HG02973 (cell line): Measurements from ENCODE around the gene FAM47E.
"Not testable (repeated sequence)": the region's sequence is repeated elsewhere in the genome, so short reads cannot be mapped to it uniquely, and the experiment has no call there.

Experiments
- ATAC-seq: cut with Tn5 transposase; IDR thresholded peaks from one replicate; pipeline ENCODE4 v1.9.1; 2021; ENCODE audit warnings: moderate library complexity; ENCODE audit not compliant: unreplicated experiment

FAM47E gene

GRCh38 chr4:76266627-76267026 is 15.1 kb downstream of the FAM47E start:
- ATAC-seq = no peak

DNA sequence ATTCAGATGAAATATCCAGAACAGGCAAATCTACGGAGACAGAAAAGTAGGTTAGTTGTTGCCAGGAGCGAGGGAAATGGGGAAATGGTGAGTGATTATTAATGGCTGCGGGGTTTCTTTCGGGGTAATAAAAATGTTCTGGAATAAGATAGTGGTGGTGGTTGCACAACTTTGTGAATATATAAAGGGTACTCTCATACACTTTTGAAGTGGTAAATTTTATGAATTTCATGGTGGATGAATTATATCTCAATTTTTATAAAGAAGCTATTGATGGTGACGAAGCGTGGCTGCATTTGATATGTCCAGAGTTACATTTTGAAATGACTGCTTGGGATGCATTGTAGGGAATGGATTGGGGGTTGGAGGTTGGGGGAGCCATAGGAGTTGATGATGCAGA is 16.3 kb downstream of the FAM47E start:
- ATAC-seq = no peak

GRCh38 chr4:76270244-76271175 is 19.0 kb downstream of the FAM47E start:
- no peak for ATAC-seq

GRCh38 chr4:76271248-76271647 is 19.7 kb downstream of the FAM47E start:
- no peak for ATAC-seq

DNA sequence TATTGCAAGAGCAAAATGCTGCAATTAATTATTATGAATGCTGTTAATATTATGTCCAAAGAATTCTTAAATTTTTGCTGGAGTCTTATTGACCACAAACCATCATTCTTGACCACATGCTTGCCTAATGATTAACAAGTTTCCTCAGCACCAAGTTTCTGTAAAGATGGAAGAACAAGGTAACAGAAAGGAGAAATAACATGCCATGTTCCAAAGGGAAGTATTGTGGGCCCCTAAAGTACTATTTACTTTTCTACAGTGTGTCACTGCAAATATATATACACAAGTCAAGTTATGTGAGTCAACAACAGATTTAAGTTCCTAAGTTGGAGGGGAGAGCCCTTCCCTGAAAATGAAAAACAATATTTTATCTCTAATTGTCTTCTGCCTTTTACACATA is 20.6 kb downstream of the FAM47E start:
- ATAC-seq = no peak

- ATAC-seq = no peak
Measured at GRCh38 chr4:76272582-76272981, 21.1 kb downstream of the FAM47E start.

DNA sequence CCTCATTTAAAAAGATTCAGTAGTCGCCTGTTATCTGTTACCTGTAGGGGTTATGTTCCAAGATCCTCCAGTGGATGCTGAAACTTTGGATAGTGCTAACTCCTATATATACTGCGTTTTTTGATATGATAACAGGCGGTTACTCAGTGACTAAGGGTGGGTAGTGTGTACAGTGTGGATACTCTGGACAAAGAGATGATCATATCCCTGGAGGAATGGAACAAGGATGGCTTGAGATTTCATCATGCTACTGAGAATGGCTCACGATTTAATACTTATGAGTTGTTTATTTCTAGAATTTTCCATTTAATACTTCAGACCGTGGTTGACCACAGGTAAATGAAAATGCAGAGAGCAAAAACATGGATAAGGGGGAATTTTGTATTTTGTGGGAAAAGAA is 21.5 kb downstream of the FAM47E start:
- no peak for ATAC-seq

DNA sequence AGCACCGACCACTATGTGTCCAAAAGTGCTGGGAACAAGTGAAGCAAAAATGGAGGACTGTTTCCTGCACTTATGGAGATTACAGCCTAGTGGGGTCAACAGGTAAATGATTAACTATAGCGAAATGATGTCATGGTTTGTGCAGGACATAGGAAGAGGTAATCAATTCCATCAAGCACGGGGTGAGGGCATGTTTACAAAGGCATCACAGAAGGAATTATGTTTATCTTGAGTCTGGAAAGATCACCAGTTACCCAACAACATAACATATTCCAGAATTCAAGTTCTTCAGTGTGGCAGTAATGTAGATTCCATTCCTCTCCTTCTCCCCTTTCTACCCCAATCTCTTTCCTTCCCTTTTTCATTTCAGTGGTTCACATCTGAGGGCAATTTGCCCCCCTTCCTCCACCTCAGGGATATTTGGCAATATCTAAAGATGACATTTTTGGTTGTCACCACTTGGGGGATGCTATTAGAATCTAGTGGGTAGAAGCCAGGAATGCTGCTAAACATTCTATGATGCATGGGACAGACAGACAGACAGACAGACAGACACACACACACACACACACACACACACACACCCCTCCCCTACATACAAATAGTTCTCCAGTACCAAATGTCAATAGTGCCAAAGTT is 24.1 kb downstream of the FAM47E start:
- ATAC-seq = no peak

GRCh38 chr4:76276813-76277212 is 25.3 kb downstream of the FAM47E start:
- no peak for ATAC-seq

DNA sequence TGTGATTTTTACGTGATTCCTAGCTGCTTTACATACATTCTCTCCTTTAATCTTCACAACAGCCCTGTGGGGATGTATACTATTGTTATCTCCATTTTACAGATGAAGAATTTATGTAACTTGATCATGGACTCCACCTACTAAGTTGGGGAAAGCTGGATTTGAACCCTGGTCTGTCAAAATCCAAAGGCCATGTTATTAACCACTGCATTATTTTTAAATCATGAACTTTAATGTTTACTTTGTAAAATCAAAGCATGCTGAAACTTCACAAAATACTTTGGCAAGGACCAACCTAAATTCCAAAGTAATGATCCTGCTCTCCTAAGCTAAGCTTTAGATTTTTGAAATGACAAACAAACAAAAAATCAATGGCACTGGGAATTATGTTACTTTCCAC is 26.1 kb downstream of the FAM47E start:
- ATAC-seq = no peak

- ATAC-seq = no peak
Measured at GRCh38 chr4:76278583-76278982, 27.1 kb downstream of the FAM47E start.

DNA sequence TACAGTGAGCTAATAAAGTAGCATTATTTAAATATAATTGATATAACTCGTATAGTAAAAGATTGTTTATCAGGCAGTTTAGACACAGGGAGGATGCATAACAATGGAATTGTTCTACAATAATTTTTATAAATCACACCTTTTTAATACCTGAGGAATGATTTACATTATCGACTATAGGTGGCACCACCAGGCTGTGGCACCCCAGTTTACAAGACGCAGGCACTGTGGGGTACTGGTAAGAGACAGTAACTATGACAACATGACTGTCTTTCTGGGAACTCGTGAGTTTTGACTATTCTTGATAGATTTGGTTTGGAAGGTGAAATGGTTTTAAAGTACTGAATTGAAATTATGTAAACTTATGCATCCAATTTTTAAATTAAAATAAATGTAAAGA is 27.9 kb downstream of the FAM47E start:
- ATAC-seq = no peak

DNA sequence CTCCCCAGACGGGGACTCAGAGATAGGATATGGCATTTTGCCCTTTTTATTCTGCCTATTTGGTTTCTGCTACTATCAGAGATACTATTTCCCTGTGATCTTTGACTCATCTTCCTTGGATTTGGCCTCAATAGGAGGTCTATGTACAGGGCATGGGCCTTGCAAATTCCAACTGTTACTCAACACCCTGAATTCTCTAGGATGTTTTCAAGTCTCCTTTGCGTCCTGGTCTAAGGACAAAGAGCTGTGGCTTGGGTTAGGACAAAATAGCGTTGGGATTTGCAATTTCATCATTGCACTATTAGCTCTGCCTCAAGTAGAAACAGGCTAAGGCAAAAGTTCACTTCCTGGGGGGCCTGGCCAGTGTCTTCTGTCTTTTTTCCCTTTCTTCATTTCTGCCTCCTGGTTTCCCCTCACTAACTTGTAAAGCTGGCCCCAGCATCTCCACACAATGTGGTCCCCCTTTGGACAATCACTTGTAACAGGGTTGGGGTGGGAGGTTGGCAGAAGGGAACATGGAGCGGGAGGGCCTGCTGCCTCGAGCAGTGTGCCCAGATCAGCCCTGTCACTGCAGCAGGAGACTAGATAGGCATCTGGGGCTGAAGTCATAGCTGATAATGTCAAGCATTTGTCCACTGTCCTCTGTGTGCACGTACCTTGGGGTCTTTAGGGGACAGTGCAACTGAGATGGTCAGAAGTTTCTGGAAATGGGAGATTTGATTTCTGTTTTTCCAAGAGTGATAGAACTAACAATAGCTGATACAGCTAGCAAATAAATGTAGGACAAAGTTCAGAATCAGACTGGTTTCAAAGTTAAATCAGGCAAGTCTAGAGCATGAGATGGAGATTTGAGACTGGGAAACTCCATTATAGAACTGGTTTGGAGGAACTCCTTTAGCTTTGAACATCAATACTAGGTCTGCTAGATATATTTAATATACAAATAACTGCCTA is 29.2 kb downstream of the FAM47E start:
- no peak for ATAC-seq

GRCh38 chr4:76281594-76281993 is 30.1 kb downstream of the FAM47E start:
- not testable (repeated sequence) for ATAC-seq

DNA sequence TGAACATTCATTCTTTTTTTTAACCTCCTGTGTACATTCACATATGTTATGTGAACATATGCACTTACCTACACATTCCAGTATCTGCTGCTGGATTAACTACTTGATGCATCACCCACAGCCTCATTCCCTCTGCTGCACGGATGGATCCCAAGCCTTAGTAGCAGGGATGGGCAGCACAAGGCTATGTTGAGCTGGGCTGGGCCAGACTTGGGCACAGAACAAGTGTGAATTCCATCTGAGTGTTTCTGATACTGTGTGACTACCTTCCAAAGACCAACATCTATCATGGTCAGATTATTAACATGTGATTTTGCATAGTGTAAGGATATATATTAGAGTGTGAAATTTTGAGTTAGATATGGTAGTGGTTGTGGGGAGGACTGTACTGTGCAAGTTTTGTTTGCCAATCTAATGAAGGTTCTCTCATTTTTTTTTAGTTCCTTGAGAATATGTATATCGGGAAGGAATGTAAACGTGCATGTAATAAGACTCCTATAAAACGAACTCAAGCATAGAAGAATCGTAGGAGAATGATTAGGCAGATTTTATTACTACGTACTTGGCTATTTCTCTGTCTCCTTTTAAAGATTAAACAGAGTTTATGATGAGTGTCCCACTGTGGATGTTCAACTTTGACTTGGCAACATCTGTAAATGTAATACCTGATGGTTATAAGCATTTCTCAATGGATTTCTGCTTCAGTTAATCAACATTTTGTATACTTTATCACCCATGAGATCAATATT is 31.6 kb downstream of the FAM47E start:
- ATAC-seq = no peak

DNA sequence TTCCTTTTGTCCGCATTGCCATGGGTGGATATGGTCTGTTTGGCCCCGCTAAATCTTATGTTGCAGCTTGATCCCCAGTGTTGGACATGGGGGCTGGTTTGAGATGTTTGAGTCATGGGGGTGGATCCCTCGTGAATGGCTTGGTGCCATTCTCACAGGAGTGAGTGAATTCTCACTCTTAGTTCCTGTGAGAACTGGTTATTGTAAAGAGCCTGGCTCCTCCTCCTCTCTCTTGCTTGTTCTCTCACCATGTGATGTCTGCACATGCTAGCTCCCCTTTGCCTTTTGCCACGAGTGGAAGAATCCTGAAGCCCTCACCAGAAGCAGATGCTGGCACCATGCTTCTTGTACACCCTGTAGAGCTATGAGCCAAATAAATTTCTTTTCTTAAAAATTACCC is 32.4 kb downstream of the FAM47E start:
- no peak for ATAC-seq

DNA sequence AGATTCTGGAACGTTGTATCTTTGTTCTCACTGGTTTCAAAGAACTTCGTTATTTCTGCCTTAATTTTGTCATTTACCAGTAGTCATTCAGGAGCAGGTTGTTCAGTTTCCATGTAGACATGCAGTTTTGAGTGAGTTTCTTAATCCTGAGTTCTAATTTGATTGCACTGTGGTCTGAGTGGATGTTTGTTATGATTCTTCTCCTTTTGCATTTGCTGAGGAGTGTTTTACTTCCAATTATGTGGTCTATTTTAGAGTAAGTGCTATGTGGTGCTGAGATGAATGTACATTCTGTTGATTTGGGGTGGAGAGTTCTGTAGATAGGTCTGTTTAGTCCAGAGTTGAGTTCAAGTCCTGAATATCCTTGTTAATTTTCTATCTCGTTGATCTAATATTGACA is 36.3 kb downstream of the FAM47E start:
- ATAC-seq = not testable (repeated sequence)

- no peak for ATAC-seq
Measured at GRCh38 chr4:76292730-76293129, 41.2 kb downstream of the FAM47E start.

- ATAC-seq = no peak
Measured at GRCh38 chr4:76293772-76294171, 42.3 kb downstream of the FAM47E start.

DNA sequence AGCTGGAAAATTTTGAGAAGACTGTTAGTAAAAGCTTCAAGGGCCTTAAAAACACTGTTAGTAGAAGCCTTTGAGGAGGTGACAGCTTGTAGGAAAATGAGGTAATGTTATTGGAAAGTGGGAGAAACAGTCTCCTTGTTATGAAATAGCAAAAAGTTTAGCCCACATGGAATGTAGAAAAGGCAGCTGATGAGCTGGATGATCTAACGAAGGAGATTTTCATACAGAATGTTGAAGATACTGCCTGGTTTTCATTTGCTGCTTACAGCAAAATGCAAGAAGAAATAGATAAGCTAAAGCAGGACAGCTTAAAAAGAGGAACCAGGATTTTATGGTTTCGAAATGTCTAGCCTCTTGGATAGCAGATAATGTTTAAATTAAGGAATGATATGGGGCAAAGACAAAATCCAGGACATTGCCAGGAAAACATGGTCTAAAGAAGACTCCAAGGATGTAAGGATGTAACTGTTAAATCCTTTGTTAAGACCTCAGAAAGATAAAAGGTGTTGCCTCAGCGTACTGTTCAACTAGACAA is 44.8 kb downstream of the FAM47E start:
- no peak for ATAC-seq
